ENCODE data around the gene RFC1.

DNA sequence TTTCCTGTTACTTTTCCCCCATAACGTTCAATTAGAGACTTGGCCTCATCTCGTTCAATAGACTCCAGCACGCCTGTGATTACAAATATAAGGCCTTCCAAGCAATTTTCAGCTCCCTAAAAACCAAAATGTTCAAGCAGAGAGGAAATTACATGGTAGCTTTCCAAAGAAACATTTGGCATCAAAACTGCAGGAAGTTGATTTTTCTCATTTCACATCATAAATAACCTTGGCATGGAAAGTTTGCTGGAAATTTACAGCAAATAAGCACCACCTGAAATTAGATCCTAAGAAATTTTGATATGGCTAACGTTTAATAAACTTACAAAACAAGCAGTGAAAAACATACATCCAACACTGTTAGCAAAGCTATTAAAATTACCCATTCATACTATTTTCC lies 53.3 kb downstream of the RFC1 start:
- TF ChIP-seq POLR2AphosphoS5 (IDR thresholded peaks at IDR 0.05; ENCODE audit: low read depth, low read length) (no peak), TAF1 (IDR thresholded peaks at IDR 0.05; ENCODE audit: borderline replicate concordance, insufficient read depth, low read length) (no peak), SIN3A (IDR thresholded peaks at IDR 0.05; ENCODE audit: borderline replicate concordance, insufficient read depth, low read length) (no peak), FOXP2 (optimal IDR thresholded peaks at IDR 0.05; ENCODE audit: borderline replicate concordance, extremely low read depth, extremely low read length, insufficient read depth) (no peak)
- TF ChIP-seq, protein P1, sequence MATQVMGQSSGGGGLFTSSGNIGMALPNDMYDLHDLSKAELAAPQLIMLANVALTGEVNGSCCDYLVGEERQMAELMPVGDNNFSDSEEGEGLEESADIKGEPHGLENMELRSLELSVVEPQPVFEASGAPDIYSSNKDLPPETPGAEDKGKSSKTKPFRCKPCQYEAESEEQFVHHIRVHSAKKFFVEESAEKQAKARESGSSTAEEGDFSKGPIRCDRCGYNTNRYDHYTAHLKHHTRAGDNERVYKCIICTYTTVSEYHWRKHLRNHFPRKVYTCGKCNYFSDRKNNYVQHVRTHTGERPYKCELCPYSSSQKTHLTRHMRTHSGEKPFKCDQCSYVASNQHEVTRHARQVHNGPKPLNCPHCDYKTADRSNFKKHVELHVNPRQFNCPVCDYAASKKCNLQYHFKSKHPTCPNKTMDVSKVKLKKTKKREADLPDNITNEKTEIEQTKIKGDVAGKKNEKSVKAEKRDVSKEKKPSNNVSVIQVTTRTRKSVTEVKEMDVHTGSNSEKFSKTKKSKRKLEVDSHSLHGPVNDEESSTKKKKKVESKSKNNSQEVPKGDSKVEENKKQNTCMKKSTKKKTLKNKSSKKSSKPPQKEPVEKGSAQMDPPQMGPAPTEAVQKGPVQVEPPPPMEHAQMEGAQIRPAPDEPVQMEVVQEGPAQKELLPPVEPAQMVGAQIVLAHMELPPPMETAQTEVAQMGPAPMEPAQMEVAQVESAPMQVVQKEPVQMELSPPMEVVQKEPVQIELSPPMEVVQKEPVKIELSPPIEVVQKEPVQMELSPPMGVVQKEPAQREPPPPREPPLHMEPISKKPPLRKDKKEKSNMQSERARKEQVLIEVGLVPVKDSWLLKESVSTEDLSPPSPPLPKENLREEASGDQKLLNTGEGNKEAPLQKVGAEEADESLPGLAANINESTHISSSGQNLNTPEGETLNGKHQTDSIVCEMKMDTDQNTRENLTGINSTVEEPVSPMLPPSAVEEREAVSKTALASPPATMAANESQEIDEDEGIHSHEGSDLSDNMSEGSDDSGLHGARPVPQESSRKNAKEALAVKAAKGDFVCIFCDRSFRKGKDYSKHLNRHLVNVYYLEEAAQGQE (IDR thresholded peaks at IDR 0.05; ENCODE audit: insufficient read depth in 1 of 2, low read depth in 2 of 2, low read length in 2 of 2) = no peak
